HCT116 (cell line): ENCODE data around the gene SLC6A11. TPM values are rescaled to one million over a fixed set of nuclear protein-coding genes. Genes with fewer than 3 reads are reported as not detected.

Source experiments
- ATAC-seq: fragments of 200-7000 bp; cut with Tn5 transposase; 2 replicates; pipeline ENCODE4 v1.9.1; 2020; ENCODE audit warnings: mild to moderate bottlenecking, moderate library complexity
- BruUV-seq: library from RNA; stranded (reverse); fragments of 400-500 nt; replicated peaks from 2 replicates; lab custom pipeline; 2021; lab: Mats Ljungman, UMichigan
- CTCF ChIA-PET: fragments of 300-600 bp; sonication (Branson Sonifier 250); formaldehyde crosslinking; loops from one replicate; lab custom pipeline; 2021; ENCODE audit warnings: antibody characterized with exemption; lab: Charles Lee
- POLR2A ChIA-PET: fragments of 300-600, 350-600 bp; sonication (Branson Sonifier 250); formaldehyde crosslinking; loops from one replicate; lab custom pipeline; 2021; ENCODE audit warnings: antibody characterized with exemption; lab: Charles Lee
- RAD21 ChIA-PET, 2 experiments: fragments of 300-600 bp; sonication (Branson Sonifier 250); formaldehyde crosslinking; loops; one replicate each; lab custom pipeline; 2023; ENCODE audit warnings: low total read pairs in 2 of 2; ENCODE audit not compliant: uncharacterized antibody in 2 of 2, unreplicated experiment in 2 of 2, low non-redundant PET in 1 of 2; lab: Charles Lee
- DNase-seq: peaks from one replicate; pipeline ENCODE4 v3.0.0-alpha.2; 2010; ENCODE audit warnings: low read depth, low spot score
- H2AFZ ChIP-seq: fragments of 200-600 bp; shearing (Covaris generic), sonication (generic); 2 replicates; pipeline ENCODE4 v1.6.1; 2017; ENCODE audit warnings: low read depth, mixed run types, mixed read lengths, antibody characterized with exemption, low read length; ENCODE audit not compliant: poor library complexity, severe bottlenecking
- H3K27ac ChIP-seq: 2 replicates; pipeline ENCODE4 v1.5.1; 2012; ENCODE audit warnings: low read depth, low read length
- H3K27me3 ChIP-seq: fragments of 200-600 bp; sonication (generic); 2 replicates; pipeline ENCODE4 v1.6.1; 2016; ENCODE audit warnings: mixed run types, low read length, mixed read lengths; ENCODE audit not compliant: insufficient read depth
- H3K36me3 ChIP-seq, 2 experiments: fragments of 200-500 bp in 1 of 2; fragments of 200-600 bp in 1 of 2; sonication (Bioruptor generic) in 1 of 2; sonication (generic) in 1 of 2; 2 replicates each; pipeline versions ENCODE4 v1.5.1 to v1.6.1; 2014 to 2016; ENCODE audit warnings: low read length in 2 of 2, inconsistent platforms in 1 of 2, mixed read lengths in 1 of 2, mixed run types in 1 of 2; ENCODE audit not compliant: insufficient read depth in 2 of 2, control insufficient read depth in 1 of 2
- H3K4me1 ChIP-seq, 2 experiments: fragments of 200-600 bp in 1 of 2; sonication (generic) in 1 of 2; 2 replicates each; pipeline versions ENCODE4 v1.5.1 to v1.6.1; 2012 to 2017; ENCODE audit warnings: low read length in 2 of 2, inconsistent platforms in 1 of 2, mild to moderate bottlenecking in 1 of 2, mixed read lengths in 1 of 2, mixed run types in 1 of 2, moderate library complexity in 1 of 2; ENCODE audit not compliant: insufficient read depth in 2 of 2, control insufficient read depth in 1 of 2
- H3K4me2 ChIP-seq: fragments of 200-600 bp; sonication (generic); 2 replicates; pipeline ENCODE4 v1.6.1; 2017; ENCODE audit warnings: mixed run types, low read length, mixed read lengths
- H3K4me3 ChIP-seq, 2 experiments: fragments of 200-600 bp in 1 of 2; sonication (generic) in 1 of 2; replicated peaks in 1 of 2; 2 replicates each; pipeline ENCODE4 v1.5.1; 2011 to 2016; ENCODE audit warnings: low read length in 2 of 2, control low read depth in 1 of 2, low read depth in 1 of 2, mild to moderate bottlenecking in 1 of 2, mixed read lengths in 1 of 2, mixed run types in 1 of 2
- H3K79me2 ChIP-seq: fragments of 200-600 bp; sonication (generic); 2 replicates; pipeline ENCODE4 v1.6.1; 2017; ENCODE audit warnings: mild to moderate bottlenecking, mixed run types, low read length, moderate library complexity, mixed read lengths; ENCODE audit not compliant: insufficient read depth
- H3K9ac ChIP-seq: fragments of 200-600 bp; sonication (generic); 2 replicates; pipeline ENCODE4 v1.6.1; 2016; ENCODE audit warnings: low read length, mixed read lengths
- H3K9me2 ChIP-seq: fragments of 200-600 bp; sonication (generic), shearing (Covaris generic); 2 replicates; pipeline ENCODE4 v1.6.1; 2017; ENCODE audit warnings: mixed run types, mild to moderate bottlenecking, moderate library complexity; ENCODE audit not compliant: insufficient read depth
- H3K9me3 ChIP-seq, 2 experiments: fragments of 200-500 bp in 1 of 2; fragments of 200-600 bp in 1 of 2; sonication (Bioruptor generic) in 1 of 2; sonication (generic) in 1 of 2; 2 replicates each; pipeline ENCODE4 v1.6.1; 2014 to 2017; ENCODE audit warnings: low read length in 2 of 2, mixed read lengths in 2 of 2, inconsistent platforms in 1 of 2, low read depth in 1 of 2, mild to moderate bottlenecking in 1 of 2, mixed run types in 1 of 2, moderate library complexity in 1 of 2; ENCODE audit not compliant: control insufficient read depth in 1 of 2, insufficient read depth in 1 of 2
- H4K20me1 ChIP-seq: fragments of 200-600 bp; sonication (generic), shearing (Covaris generic); 2 replicates; pipeline ENCODE4 v1.6.1; 2017; ENCODE audit warnings: mixed run types, mild to moderate bottlenecking, moderate library complexity; ENCODE audit not compliant: insufficient read depth
- CEBPB ChIP-seq: IDR thresholded peaks from 2 replicates; pipeline ENCODE4 v1.6.1; 2012; ENCODE audit warnings: low read depth
- EGR1 ChIP-seq: IDR thresholded peaks from 2 replicates; pipeline ENCODE4 v1.6.1; 2012; ENCODE audit warnings: low read depth
- EZH2 ChIP-seq: fragments of 200-600 bp; sonication (generic); IDR thresholded peaks from 2 replicates; pipeline ENCODE4 v1.6.1; 2017; ENCODE audit warnings: antibody characterized with exemption, mixed run types
- EZH2phosphoT487 ChIP-seq: fragments of 200-600 bp; IDR thresholded peaks from 2 replicates; pipeline ENCODE4 v1.6.1; 2018; ENCODE audit warnings: antibody characterized with exemption, borderline replicate concordance
- FOSL1 ChIP-seq: IDR thresholded peaks from 2 replicates; pipeline ENCODE4 v1.6.1; 2012; ENCODE audit warnings: low read depth
- JUND ChIP-seq: IDR thresholded peaks from 2 replicates; pipeline ENCODE4 v1.6.1; 2012
- POLR2A ChIP-seq: IDR thresholded peaks from 2 replicates; pipeline ENCODE4 v1.7.0; 2011; ENCODE audit warnings: borderline replicate concordance; ENCODE audit not compliant: insufficient read depth, insufficient read length; ENCODE audit errors: extremely low read depth
- RAD21 ChIP-seq: IDR thresholded peaks from 2 replicates; pipeline ENCODE4 v1.6.1; 2012; ENCODE audit warnings: low read depth, mild to moderate bottlenecking
- SIN3A ChIP-seq: IDR thresholded peaks from 2 replicates; pipeline ENCODE4 v1.6.1; 2012; ENCODE audit warnings: low read depth
- SP1 ChIP-seq: IDR thresholded peaks from 2 replicates; pipeline ENCODE4 v1.6.1; 2012; ENCODE audit warnings: low read depth
- SRF ChIP-seq: IDR thresholded peaks from 2 replicates; pipeline ENCODE4 v1.6.1; 2012; ENCODE audit warnings: low read depth
- YY1 ChIP-seq: IDR thresholded peaks from 2 replicates; pipeline ENCODE4 v1.6.1; 2011; ENCODE audit warnings: low read length, low read depth, moderate library complexity, mild to moderate bottlenecking; ENCODE audit not compliant: insufficient replicate concordance; ENCODE audit errors: extremely low read depth
- ZNF274 ChIP-seq: fragments of 200-500 bp; sonication (Bioruptor generic); IDR thresholded peaks from 2 replicates; pipeline ENCODE4 v1.6.1; 2014; ENCODE audit warnings: mild to moderate bottlenecking, low read depth, low read length, inconsistent platforms
- intact Hi-C: fragments of 100-400 bp; cut with micrococcal nuclease; formaldehyde crosslinking; loops from 2 replicates; pipeline ENCODE4 v1.10.0; 2022
- total RNA-seq: library from RNA; stranded (reverse); gene quantifications from one replicate; pipeline ENCODE4 v1.2.1, GENCODE V29; 2021; ENCODE audit not compliant: unreplicated experiment
- TF ChIP-seq, protein P1 (sequence below): IDR thresholded peaks from 2 replicates; pipeline ENCODE4 v1.6.1; 2012; ENCODE audit warnings: low read depth
- TF ChIP-seq, protein P2 (sequence below): IDR thresholded peaks from 2 replicates; pipeline ENCODE4 v1.6.1; 2012

SLC6A11 gene
- total RNA-seq, 1 experiment from 2014 or later, result not detected

DNA sequence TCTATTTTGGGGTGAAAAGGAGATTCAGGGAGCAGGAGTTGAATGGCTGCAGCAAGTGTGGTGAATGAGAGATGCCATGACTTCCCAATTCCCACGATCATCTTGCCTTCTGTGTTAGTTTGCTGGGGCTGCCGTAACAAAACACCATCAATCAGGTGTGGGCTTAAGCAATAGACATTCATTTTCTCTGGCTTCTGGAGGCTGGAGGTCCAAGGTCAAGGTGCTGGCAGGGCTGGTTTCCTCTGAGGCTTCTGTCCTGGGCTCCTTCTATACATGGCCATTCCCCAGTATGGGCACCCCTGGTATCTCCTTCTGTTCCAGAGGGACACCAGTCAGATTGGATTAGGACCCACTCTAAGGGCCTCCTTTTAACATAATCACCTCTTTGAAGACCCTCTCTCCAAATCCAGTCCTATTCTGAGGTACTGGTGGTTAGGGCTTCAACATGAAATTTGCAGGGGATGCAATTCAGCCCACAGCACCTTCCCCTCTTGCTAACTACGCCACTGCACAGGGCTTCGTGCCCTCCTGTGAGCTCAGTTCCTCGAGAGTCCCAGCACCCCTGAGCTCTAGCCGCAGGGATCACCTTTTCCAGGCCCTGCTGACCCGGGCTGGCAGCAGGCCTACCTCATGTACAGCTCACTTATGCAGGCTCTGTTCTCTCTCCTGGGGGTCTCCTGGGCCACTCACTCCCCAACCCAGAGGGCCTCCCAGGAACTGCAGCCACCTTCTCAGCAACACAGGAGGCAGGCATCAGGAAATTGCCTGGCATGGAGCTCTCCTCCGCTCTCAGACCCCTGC, 37.3 kb upstream of the SLC6A11 start (continued):
- TF ChIP-seq, protein P1, sequence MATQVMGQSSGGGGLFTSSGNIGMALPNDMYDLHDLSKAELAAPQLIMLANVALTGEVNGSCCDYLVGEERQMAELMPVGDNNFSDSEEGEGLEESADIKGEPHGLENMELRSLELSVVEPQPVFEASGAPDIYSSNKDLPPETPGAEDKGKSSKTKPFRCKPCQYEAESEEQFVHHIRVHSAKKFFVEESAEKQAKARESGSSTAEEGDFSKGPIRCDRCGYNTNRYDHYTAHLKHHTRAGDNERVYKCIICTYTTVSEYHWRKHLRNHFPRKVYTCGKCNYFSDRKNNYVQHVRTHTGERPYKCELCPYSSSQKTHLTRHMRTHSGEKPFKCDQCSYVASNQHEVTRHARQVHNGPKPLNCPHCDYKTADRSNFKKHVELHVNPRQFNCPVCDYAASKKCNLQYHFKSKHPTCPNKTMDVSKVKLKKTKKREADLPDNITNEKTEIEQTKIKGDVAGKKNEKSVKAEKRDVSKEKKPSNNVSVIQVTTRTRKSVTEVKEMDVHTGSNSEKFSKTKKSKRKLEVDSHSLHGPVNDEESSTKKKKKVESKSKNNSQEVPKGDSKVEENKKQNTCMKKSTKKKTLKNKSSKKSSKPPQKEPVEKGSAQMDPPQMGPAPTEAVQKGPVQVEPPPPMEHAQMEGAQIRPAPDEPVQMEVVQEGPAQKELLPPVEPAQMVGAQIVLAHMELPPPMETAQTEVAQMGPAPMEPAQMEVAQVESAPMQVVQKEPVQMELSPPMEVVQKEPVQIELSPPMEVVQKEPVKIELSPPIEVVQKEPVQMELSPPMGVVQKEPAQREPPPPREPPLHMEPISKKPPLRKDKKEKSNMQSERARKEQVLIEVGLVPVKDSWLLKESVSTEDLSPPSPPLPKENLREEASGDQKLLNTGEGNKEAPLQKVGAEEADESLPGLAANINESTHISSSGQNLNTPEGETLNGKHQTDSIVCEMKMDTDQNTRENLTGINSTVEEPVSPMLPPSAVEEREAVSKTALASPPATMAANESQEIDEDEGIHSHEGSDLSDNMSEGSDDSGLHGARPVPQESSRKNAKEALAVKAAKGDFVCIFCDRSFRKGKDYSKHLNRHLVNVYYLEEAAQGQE, result no peak
- no peak for TF ChIP-seq RAD21

DNA sequence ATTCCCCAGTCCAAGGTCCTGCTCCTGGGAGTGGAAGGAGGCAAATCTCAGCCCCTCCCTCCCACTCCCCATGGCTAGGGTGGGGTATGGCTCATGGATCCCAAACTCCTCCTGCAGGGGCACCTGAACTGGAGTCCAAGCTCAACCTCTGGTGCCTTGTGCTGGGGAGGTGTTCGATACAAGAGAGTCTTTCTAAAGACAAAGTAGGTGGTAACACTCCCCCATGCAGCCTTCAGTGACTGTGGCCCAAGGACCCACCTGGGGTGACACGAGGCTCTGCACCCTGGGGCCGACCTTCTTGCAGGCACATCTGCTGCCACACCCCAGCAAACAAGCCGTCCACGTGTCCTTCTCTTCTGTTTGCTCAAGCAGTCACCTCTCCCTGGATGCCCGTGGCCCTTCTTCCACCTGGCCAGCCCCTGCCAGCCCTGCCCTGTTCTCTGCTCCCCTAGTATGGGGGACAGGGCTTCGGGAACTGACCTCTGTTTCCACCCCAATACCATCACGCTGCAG, 36.7 kb upstream of the SLC6A11 start:
- H3K79me2 ChIP-seq, result no peaks in the 10 kb centered on the region
- no peak for ATAC-seq

More for the DNA sequence above, 36.7 kb upstream of the SLC6A11 start:
- no peak overlapping the region for H3K4me2 ChIP-seq
- no peak overlapping the region for H2AFZ ChIP-seq
- no peak overlapping the region for H3K27ac ChIP-seq
- no peaks in the 10 kb centered on the region for H3K9me3 ChIP-seq
- H3K4me3 ChIP-seq, result no peak overlapping the region
- H4K20me1 ChIP-seq, result no peaks in the 10 kb centered on the region
- no peaks in the 10 kb centered on the region; a peak in 1 of 4 replicates for H3K4me1 ChIP-seq
- ChIA-PET CTCF (no interaction called here), POLR2A (no interaction called here), RAD21 (no interaction called here)
- BruUV-seq, result no TSS peak
- no peaks in the 10 kb centered on the region for H3K36me3 ChIP-seq
- intact Hi-C loops, result no loop called here
- no peaks in the 10 kb centered on the region for H3K9me2 ChIP-seq
- no peak overlapping the region for H3K9ac ChIP-seq
- TF ChIP-seq JUND (no peak), YY1 (no peak), FOSL1 (no peak), SIN3A (no peak), ZNF274 (no peak), POLR2A (no peak), CEBPB (no peak), RAD21 (no peak), EGR1 (no peak), SRF (no peak), EZH2phosphoT487 (no peak), SP1 (no peak), EZH2 (no peak)
- TF ChIP-seq, protein P2, sequence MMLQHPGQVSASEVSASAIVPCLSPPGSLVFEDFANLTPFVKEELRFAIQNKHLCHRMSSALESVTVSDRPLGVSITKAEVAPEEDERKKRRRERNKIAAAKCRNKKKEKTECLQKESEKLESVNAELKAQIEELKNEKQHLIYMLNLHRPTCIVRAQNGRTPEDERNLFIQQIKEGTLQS, result no peak
- TF ChIP-seq, all 23 proteins: peak for 0
- peaks cover 16% of the 10 kb centered on the region; the same call in 1 of the 2 replicates for H3K27me3 ChIP-seq
- DNase-seq, result no peak
